Pancreas (tissue), 10 donors: ENCODE measurements around the gene PCGF3. TPM values are rescaled to one million over a fixed set of nuclear protein-coding genes. Genes with fewer than 3 reads are reported as not detected.

Experiments used
- ATAC-seq, 4 donors: fragments of 200-7000 bp; cut with Tn5 transposase; one replicate each; pipeline versions ENCODE4 v1.8.0 to v1.9.1; 2020; ENCODE audit warnings: mild to moderate bottlenecking in 4 of 4, moderate library complexity in 4 of 4
- DNase-seq, 6 donors: peaks; one replicate each; pipeline ENCODE4 v3.0.0-alpha.2; 2020
- FAIRE-seq: peaks from 2 replicates; lab custom pipeline; 2012; peaks lifted over from hg19 to GRCh38; lab: Jason Lieb, UNC
- H3K27ac ChIP-seq, 4 donors: fragments of 200-600 bp; sonication (generic); 1 replicate in 3 of 4; 2 replicates in 1 of 4; pipeline versions ENCODE4 v1.5.0 to v1.8.0; 2020
- H3K27me3 ChIP-seq, 4 donors: fragments of 200-600 bp; one replicate each; pipeline ENCODE4 v1.8.0; 2021
- H3K36me3 ChIP-seq, 3 donors: fragments of 200-600 bp; sonication (generic) in 1 of 3; one replicate each; pipeline versions ENCODE4 v1.5.0 to v1.8.0; 2020 to 2021
- H3K4me1 ChIP-seq, 3 donors: fragments of 200-600 bp; one replicate each; pipeline ENCODE4 v1.8.0; 2021
- H3K4me3 ChIP-seq, 4 donors: fragments of 200-600 bp; sonication (generic) in 2 of 4; one replicate each; pipeline versions ENCODE4 v1.5.0 to v1.8.0; 2020 to 2021
- H3K9me3 ChIP-seq, 4 donors: fragments of 200-600 bp; one replicate each; pipeline ENCODE4 v1.8.0; 2021
- WGBS, 2 donors: extraction: QIAGEN DNeasy Blood & Tissue Kit; methylation state at CpG; one replicate each; pipeline ENCODE4 v1.1.7; 2013; 5-methylcytosine and 5-hydroxymethylcytosine counted together
- intact Hi-C, 3 donors: fragments of 100-400 bp; cut with DNase I; formaldehyde crosslinking; loops; one replicate each; pipeline versions ENCODE4 v1.11.1 to v1.14.2; 2022
- polyA plus RNA-seq, 2 donors: library from polyadenylated mRNA; stranded (reverse); fragments of 200-250 nt; gene quantifications; one replicate each; pipeline ENCODE4 v1.2.3, GENCODE V29; 2013
- total RNA-seq, 6 donors: library from RNA; stranded (reverse); fragmentation: NEBNext Ultra II Directional in 4 of 6; extraction: Animal tissue kit (Norgen Biotek cat#: 25700) in 4 of 6; gene quantifications; one replicate each; pipeline versions ENCODE4 v1.2.1 to v1.2.4, GENCODE V29; 2021 to 2023
- TF ChIP-seq, protein P1 (sequence below), 4 donors: fragments of 200-600 bp; sonication (generic) in 3 of 4; IDR thresholded peaks; one replicate each; pipeline versions ENCODE4 v1.5.0 to v1.8.0; 2021; ENCODE audit warnings: antibody characterized with exemption in 4 of 4
- donor health status: healthy with polysubstance abuse.
- donor health status: DM: no; HTN: no; CAD: no; lungs with moderate emphysema.
- donor health status: DM: no; HTN: no; CAD: no.
- donor health status: control.
- donor health status: control.
- donor health status: Bipolar disorder and iron deficiency.
- donor health status: DM: yes; HTN: yes; CAD: no.
- donor health status: DM: no; HTN: no; CAD: no.
- donor health status: DM: no; HTN: no; CAD: no.
- donor health status: DM: yes; HTN: yes; CAD: no.

Gene PCGF3, protein sequence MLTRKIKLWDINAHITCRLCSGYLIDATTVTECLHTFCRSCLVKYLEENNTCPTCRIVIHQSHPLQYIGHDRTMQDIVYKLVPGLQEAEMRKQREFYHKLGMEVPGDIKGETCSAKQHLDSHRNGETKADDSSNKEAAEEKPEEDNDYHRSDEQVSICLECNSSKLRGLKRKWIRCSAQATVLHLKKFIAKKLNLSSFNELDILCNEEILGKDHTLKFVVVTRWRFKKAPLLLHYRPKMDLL
- total RNA-seq (10 to 100 TPM; 12.3 to 34.3 (median 14.3) TPM), polyA plus RNA-seq (10 to 100 TPM; 43.3 to 66.8 TPM)

DNA sequence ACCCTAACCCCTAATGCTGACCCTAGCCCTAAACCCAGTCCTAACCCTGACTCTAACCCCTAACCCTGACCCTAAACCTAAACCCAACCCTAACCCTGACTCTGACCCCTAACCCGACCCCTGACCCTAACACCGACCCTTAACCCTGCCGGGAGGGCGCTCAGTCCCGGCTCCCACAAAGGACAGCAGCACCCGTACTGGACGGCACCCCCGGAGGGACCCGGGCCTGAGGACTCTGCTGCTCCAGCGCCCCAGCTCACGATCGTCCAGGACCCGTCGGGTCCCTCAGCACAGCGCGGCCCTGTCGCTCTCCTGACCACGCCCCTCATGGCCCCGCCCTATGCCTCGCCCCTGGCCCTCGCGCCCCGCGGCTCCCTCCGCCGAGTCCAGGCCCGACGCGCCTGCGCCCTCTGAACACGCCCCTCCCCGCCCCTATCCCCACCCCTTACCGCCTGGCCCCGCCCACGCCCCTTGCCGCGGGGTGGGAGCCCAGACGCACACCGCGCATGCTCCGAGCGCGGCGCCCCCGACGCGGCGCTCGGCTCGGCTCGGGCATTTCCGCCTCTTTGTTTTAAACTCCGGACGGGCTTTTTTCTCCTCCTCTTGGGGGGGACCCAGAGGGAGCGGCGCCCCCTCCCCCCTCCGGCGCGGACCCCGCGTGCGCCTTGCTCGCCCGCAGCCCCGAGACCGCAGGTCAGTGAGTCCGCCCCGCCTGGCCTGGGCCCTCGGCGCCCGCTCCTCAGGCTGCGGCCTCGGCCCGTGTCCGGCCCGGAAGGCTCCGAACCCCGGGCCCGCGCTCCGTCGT, at the start of gene PCGF3:
TSS of gene PCGF3 (plus strand) at position 555 of the 805 bp plus-strand sequence. CDS start 27,849 bp downstream, outside the sequence.
- ATAC-seq (peak; percentile 97 to 99 (median 98)), FAIRE-seq (no peak), DNase-seq (peak; percentile 96 to 99 (median 98))
- Histone ChIP-seq H3K27me3 (no peaks in the 10 kb centered on the region), H3K9me3 (no peaks in the 10 kb centered on the region), H3K36me3 (no peaks in the 10 kb centered on the region), H3K27ac (peak within 1 kb of the TSS; percentile 48 to 80 (median 68)), H3K4me1 (peaks cover 0 to 6% (median 0%) of the 10 kb centered on the region in 3 donors), H3K4me3 (peak within 1 kb of the TSS; percentile 82 to 92 (median 90))
- TF ChIP-seq, protein P1, sequence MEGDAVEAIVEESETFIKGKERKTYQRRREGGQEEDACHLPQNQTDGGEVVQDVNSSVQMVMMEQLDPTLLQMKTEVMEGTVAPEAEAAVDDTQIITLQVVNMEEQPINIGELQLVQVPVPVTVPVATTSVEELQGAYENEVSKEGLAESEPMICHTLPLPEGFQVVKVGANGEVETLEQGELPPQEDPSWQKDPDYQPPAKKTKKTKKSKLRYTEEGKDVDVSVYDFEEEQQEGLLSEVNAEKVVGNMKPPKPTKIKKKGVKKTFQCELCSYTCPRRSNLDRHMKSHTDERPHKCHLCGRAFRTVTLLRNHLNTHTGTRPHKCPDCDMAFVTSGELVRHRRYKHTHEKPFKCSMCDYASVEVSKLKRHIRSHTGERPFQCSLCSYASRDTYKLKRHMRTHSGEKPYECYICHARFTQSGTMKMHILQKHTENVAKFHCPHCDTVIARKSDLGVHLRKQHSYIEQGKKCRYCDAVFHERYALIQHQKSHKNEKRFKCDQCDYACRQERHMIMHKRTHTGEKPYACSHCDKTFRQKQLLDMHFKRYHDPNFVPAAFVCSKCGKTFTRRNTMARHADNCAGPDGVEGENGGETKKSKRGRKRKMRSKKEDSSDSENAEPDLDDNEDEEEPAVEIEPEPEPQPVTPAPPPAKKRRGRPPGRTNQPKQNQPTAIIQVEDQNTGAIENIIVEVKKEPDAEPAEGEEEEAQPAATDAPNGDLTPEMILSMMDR (IDR thresholded peaks at IDR 0.05), result no peak
- intact Hi-C loops, result no loop called here
- 1 to 2% methylated on average over 66 to 82 of the region's 82 CpGs for WGBS, 2 donors

DNA sequence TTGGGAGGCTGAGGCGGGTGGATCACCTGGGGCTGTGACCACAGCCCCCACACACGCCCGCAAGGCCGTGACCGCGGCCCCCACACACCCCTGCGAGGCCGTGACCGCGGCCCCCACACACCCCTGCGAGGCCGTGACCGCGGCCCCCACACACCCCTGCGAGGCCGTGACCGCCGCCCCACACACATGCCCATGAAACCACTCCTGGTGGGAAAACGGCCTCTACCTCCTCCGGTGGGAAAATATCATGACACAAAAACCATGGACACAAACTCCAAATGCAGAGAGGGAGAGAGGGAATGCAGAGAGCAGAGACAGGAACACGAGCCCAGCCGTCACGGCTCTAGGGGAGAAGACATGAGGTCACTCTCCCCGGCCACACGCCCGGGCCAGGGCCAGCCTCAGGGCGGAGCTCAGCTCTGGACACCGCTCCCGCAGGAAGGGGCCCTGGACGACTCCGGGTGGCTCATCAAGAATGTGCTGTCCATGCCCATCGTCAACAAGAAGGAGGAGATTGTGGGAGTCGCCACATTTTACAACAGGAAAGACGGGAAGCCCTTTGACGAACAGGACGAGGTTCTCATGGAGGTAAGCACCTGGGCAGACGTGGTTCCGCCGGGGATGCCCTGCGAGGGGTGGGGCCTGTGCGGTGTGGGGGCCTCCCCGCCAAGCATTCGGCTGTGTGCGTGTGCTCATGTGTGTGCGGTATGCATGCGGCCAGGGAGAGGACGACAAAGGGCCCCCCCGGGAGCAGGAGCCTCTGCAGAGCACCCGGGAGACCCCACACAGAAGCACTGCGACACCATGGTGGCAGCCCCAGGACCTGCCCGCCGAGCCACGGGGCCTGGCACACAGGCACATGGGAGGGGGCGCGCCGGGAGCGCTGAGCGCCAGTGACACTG, 48.9 kb upstream of the PCGF3 start:
- ATAC-seq, result peak in 1 of 4 donors; percentile 14
- no peak for FAIRE-seq
- TF ChIP-seq, protein P1 (IDR thresholded peaks at IDR 0.05), result no peak
- DNase-seq, result peak in 1 of 6 donors; percentile 67
- no peaks in the 10 kb centered on the region for H3K4me1 ChIP-seq
- WGBS, 2 donors, result 64 to 73% methylated on average over 58 of the region's 58 CpGs
- no peaks in the 10 kb centered on the region for H3K36me3 ChIP-seq
- H3K27ac ChIP-seq, result no peak overlapping the region
- intact Hi-C loops, result no loop called here
- H3K4me3 ChIP-seq, result no peak overlapping the region
- H3K27me3 ChIP-seq, result no peaks in the 10 kb centered on the region
- H3K9me3 ChIP-seq, result no peaks in the 10 kb centered on the region

DNA sequence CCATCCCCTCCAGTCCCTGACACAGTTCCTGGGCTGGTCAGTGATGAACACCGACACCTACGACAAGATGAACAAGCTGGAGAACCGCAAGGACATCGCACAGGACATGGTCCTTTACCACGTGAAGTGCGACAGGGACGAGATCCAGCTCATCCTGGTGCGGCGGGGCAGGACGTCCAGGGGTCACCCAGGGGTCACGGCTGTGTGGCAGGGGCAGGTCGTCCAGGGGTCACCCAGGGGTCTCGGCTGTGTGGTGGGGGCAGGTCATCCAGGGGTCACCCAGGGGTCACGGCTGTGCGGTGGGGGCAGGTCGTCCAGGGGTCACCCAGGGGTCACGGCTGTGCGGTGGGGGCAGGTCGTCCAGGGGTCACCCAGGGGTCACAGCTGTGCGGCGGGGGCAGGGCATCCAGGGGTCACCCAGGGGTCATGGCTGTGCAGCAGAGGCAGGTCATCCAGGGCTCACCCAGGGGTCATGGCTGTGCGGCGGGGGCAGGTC, 48.2 kb upstream of the PCGF3 start:
- TF ChIP-seq, protein P1 (IDR thresholded peaks at IDR 0.05), result no peak
- FAIRE-seq (no peak), ATAC-seq (no peak), DNase-seq (peak in 3 of 6 donors; percentile 1 to 72 (median 27))
- H3K4me3 ChIP-seq, result no peak overlapping the region
- no peaks in the 10 kb centered on the region for H3K4me1 ChIP-seq
- intact Hi-C loops, result no loop called here
- H3K36me3 ChIP-seq, result no peaks in the 10 kb centered on the region
- 64 to 69% methylated on average over 20 to 23 of the region's 23 CpGs for WGBS, 2 donors
- H3K27ac ChIP-seq, result no peak overlapping the region
- H3K9me3 ChIP-seq, result no peaks in the 10 kb centered on the region
- no peaks in the 10 kb centered on the region for H3K27me3 ChIP-seq

DNA sequence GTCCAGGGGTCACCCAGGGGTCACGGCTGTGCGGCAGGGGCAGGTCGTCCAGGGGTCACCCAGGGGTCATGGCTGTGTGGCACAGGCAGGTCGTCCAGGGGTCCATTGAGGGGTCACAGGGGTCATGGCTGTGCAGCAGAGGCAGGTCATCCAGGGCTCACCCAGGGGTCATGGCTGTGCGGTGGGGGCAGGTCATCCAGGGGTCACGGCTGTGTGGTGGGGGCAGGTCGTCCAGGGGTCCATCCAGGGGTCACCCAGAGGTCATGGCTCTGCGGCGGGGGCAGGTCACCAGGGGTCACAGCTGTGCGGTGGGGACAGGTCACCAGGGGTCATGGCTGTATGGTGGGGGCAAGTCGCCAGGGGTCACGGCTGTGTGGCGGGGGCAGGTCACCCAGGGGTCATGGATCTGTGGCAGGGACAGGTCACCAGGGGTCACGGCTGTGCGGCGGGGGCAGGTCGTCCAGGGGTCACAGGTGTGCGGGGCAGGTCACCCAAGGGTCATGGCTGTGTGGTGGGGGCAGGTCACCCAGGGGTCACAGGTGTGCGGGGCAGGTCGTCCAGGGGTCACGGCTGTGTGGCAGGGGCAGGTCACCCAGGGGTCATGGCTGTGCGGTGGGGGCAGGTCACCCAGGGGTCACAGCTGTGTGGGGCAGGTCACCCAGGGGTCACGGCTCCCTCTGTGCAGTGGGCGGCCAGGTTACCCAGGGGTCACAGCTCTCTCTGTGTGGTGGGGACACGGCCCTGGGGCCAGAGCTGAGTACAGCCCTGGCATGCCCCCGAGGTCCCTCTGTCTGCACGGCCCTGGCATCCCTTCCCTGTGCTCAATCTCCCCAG, 47.6 kb upstream of the PCGF3 start:
- Histone ChIP-seq H3K4me3 (no peak overlapping the region), H3K9me3 (no peaks in the 10 kb centered on the region), H3K4me1 (no peaks in the 10 kb centered on the region), H3K27ac (no peak overlapping the region), H3K36me3 (no peaks in the 10 kb centered on the region), H3K27me3 (no peaks in the 10 kb centered on the region)
- TF ChIP-seq, protein P1 (IDR thresholded peaks at IDR 0.05), result no peak
- intact Hi-C loops, result no loop called here
- DNase-seq, result peak in 4 of 6 donors; percentile 2 to 80 (median 40)
- ATAC-seq, result no peak
- FAIRE-seq, result no peak
- 60 to 72% methylated on average over 25 to 27 of the region's 27 CpGs for WGBS, 2 donors
